Ovary (tissue), 3 donors: ENCODE results near the gene KCNN1.

Source experiments
- CTCF ChIP-seq, 3 donors: fragments of 450-650 bp in 2 of 3; fragments of 200-600 bp in 1 of 3; IDR thresholded peaks; one replicate each; pipeline versions ENCODE4 v1.5.1 to v1.8.0; 2016 to 2022; ENCODE audit warnings: antibody characterized with exemption in 3 of 3, mild to moderate bottlenecking in 1 of 3
- EP300 ChIP-seq: sonication (generic); formaldehyde crosslinking; IDR thresholded peaks from one replicate; pipeline ENCODE4 v1.6.1; 2017; ENCODE audit warnings: antibody characterized with exemption
- donor health status: DM: no; HTN: no; CAD: no.

DNA sequence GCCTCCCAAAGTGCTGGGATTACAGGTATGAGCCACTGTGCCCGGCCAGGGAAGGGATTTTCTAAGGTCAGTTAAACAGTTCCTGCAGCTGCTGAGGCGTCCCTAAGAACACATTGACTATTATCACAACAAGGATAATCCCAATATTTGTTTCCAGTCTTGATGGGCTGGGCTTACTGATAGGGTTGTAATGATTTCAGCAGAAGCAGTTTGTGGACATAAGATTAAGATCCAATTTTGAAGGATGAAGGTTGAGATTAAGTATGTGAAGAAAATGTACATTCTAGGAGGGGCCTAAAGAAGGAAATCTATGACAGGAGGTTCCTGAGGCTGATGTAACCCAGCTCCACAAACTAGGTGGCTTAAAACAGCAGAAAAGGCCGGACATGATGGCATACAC, 44.8 kb upstream of the KCNN1 start:
- TF ChIP-seq CTCF (IDR thresholded peaks at IDR 0.05) (no peak), EP300 (no peak)
